ENCODE data around the gene DEFB124.
"Not testable (repeated sequence)": the region's sequence is repeated elsewhere in the genome, so short reads cannot be mapped to it uniquely, and the experiment has no call there.

Gene DEFB124

GRCh38 chr20:31474758-31475427 is at the start of gene DEFB124, which contains the start of gene REM1:
TSS of gene DEFB124 (minus strand) at chr20:31475127. CDS start at chr20:31473013, 2,114 bp downstream.
TSS of gene REM1 (plus strand) at chr20:31475288. CDS start at chr20:31476446, 1,158 bp downstream.
- DNase-seq (ENCODE audit: low read depth in 2 of 2): no peak

GRCh38 chr20:31523361-31524283 is 48.7 kb upstream of the DEFB124 start:
- DNase-seq (ENCODE audit: low read depth in 2 of 2): no peak

- no peak for DNase-seq (ENCODE audit: low read depth in 2 of 2)
Observed at GRCh38 chr20:31522731-31523130, 47.8 kb upstream of the DEFB124 start.

GRCh38 chr20:31521267-31521666 is 46.3 kb upstream of the DEFB124 start:
- DNase-seq (ENCODE audit: low read depth in 2 of 2): not testable (repeated sequence)

- DNase-seq (ENCODE audit: low read depth in 2 of 2): no peak
Observed at GRCh38 chr20:31517373-31517772, 42.4 kb upstream of the DEFB124 start.

- DNase-seq (ENCODE audit: low read depth in 2 of 2): no peak
Observed at GRCh38 chr20:31516651-31517050, 41.7 kb upstream of the DEFB124 start.

- DNase-seq (ENCODE audit: low read depth in 2 of 2): no peak
Observed at GRCh38 chr20:31516166-31516565, 41.2 kb upstream of the DEFB124 start.

GRCh38 chr20:31515775-31516107 is 40.8 kb upstream of the DEFB124 start:
- no peak for DNase-seq (ENCODE audit: low read depth in 2 of 2)

- no peak for DNase-seq (ENCODE audit: low read depth in 2 of 2)
Observed at GRCh38 chr20:31515072-31515774, 40.3 kb upstream of the DEFB124 start.

GRCh38 chr20:31514154-31515071 is 39.5 kb upstream of the DEFB124 start, which contains the start of gene HM13:
TSS of gene HM13 (plus strand) at chr20:31514442. CDS start at chr20:31514552, 110 bp downstream.
- DNase-seq (ENCODE audit: low read depth in 2 of 2): peak; percentile 83 to 89

GRCh38 chr20:31508517-31509244 is 33.8 kb upstream of the DEFB124 start:
- DNase-seq (ENCODE audit: low read depth in 2 of 2): no peak

- no peak for DNase-seq (ENCODE audit: low read depth in 2 of 2)
Observed at GRCh38 chr20:31505903-31506302, 31.0 kb upstream of the DEFB124 start.

GRCh38 chr20:31502884-31503673 is 28.2 kb upstream of the DEFB124 start:
- DNase-seq (ENCODE audit: low read depth in 2 of 2): peak; percentile 68 to 73

- no peak for DNase-seq (ENCODE audit: low read depth in 2 of 2)
Observed at GRCh38 chr20:31500527-31500926, 25.6 kb upstream of the DEFB124 start.

GRCh38 chr20:31497838-31498540 is 23.1 kb upstream of the DEFB124 start:
- no peak for DNase-seq (ENCODE audit: low read depth in 2 of 2)

- no peak for DNase-seq (ENCODE audit: low read depth in 2 of 2)
Observed at GRCh38 chr20:31496761-31497295, 21.9 kb upstream of the DEFB124 start.

- no peak for DNase-seq (ENCODE audit: low read depth in 2 of 2)
Observed at GRCh38 chr20:31494131-31494530, 19.2 kb upstream of the DEFB124 start.

- DNase-seq (ENCODE audit: low read depth in 2 of 2): no peak
Observed at GRCh38 chr20:31490752-31491151, 15.8 kb upstream of the DEFB124 start.

- no peak for DNase-seq (ENCODE audit: low read depth in 2 of 2)
Observed at GRCh38 chr20:31489152-31489551, 14.2 kb upstream of the DEFB124 start.
